NOMO-1 treated with dmso at 0.1 percent for 144 hours (cell line): ENCODE measurements around the gene ETV4.

ENCODE experiments used
- DNase-seq: peaks from one replicate; lab custom pipeline; 2025; ENCODE audit not compliant: unreplicated experiment; lab: John Stamatoyannopoulos, UW

The ETV4 gene

DNA sequence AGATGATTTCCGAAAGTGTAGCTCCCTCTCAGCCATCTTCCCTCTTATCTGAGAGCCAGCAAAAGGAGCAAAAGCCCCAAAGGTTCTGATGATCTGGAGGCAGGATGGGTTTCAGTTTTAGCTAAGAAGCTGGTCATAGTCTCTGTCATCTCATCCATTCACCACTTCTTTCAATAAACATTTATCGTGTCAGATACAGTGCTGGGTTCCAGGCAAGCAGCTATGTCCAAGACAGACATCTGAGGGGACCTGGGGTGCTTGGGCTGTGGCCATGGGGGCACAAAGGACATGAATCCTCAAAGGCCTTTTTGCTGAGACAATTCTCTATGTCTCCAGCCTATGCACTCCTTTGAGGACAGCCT is 1.0 kb upstream of the ETV4 start:
- no peak for DNase-seq

DNA sequence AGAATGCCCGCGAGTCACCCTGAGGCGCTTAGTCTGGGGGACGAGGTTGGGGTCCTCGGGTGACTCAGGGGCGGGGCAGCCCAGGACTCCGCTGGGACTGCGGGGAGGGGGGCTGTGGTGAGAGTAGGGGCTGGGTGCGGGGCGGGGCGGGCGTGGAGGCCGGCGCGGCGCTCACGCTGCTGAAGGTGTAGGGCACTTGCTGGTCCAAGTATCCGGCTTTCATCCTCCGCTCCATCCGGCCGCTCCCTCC is 832 bp downstream of the ETV4 start:
- DNase-seq = no peak

- DNase-seq = no peak
Measured at GRCh38 chr17:43543771-43544575, 2.2 kb downstream of the ETV4 start.

GRCh38 chr17:43543300-43543699 is 2.8 kb downstream of the ETV4 start:
- no peak for DNase-seq

GRCh38 chr17:43542859-43543258 is 3.3 kb downstream of the ETV4 start:
- DNase-seq = no peak

GRCh38 chr17:43540821-43541674 is 5.1 kb downstream of the ETV4 start:
- DNase-seq = no peak

DNA sequence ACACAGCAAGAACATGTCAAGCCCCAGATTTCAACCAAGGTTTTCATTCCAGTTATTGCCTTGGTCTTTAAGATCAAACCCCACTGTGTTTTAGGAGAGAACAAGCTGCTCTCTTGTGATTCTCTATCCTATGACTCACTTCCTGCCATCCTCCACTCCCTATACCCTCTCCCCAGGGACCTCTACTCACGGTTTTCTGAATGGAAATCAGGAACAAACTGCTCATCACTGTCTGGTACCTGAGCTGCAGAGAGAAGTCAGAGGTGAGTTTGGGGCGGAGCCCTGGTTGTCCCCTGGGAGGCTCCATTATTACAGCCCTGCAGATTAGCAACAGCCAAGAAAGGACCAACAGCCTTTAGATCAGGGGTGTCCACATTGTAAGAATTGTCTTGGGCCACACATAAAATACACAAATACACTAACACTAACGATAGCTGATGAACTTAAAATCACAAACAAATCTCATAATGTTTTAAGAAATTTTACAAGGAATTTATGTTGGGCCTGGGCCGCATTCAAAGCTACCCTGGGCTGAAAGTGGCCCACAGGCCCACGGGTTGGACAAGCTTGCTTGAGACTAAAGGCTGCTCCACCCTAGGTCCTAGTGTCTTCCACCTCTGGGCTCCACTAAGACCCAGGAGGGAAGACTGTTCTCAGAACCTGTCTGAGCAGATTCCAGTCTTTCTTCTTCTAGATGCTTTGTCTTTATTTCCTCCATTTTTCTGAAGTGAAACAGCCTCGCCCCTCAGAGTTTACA is 9.7 kb downstream of the ETV4 start:
- DNase-seq = no peak

DNA sequence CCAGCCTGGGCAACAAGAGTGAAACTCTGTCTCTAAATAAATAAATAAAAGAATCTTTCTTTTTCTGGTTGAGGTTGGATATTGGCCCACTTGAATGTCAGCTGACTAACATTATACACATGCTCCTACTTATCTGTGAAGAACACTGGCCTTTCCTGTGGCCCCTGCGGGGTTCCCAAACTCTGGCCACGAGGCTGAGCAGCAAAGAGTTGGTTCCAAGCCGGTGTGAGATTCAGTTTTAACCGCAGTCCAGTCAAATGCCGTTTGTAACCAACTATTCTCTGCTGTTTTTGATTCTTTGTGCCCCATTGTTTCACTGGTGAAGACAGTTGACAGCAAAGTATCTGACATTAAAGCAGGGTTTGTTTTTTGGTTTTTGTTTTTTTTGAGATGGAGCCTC is 11.2 kb downstream of the ETV4 start:
- DNase-seq = no peak

GRCh38 chr17:43533699-43534098 is 12.4 kb downstream of the ETV4 start:
- no peak for DNase-seq

DNA sequence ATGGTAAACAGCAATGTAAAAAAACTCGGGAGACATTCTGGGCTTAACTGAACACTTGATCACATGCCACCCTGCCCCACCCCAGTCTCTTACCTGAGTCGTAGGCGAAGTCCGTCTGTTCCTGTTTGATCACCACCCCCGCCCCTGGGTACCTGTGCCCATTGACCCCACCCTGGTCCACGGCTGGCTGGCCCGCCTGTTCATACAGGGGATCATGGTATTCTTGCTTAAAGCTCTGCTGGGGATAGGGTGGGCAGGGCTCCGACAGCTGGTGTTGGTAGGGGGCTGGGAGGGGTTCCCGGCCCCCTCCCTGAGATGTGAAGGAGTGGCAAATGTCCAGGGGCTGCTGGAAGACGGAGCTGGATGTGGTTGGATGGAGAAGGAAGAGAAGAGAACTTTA is 13.6 kb downstream of the ETV4 start:
- DNase-seq = no peak

DNA sequence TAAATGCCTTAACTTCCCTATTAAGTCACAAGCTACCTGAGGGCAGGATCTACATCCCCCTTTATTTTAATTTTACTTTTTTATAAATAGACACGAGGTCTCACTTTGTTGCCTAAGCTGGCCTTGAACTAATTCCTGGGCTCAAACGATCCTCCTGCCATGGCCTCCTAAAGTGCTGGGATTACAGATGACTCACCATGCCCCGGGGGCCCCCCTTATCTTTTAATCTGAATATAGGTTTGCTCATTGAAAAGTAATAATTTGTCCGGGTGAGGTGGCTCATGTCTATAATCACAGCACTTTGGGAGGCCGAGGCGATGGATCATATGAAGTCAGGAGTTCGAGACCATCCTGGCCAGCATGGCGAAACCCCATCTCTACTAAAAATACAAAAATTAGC is 14.2 kb downstream of the ETV4 start:
- no peak for DNase-seq

GRCh38 chr17:43531082-43531378 is 15.1 kb downstream of the ETV4 start:
- DNase-seq = no peak

GRCh38 chr17:43530288-43531081 is 15.7 kb downstream of the ETV4 start:
- no peak for DNase-seq

GRCh38 chr17:43529947-43530287 is 16.2 kb downstream of the ETV4 start:
- no peak for DNase-seq

DNA sequence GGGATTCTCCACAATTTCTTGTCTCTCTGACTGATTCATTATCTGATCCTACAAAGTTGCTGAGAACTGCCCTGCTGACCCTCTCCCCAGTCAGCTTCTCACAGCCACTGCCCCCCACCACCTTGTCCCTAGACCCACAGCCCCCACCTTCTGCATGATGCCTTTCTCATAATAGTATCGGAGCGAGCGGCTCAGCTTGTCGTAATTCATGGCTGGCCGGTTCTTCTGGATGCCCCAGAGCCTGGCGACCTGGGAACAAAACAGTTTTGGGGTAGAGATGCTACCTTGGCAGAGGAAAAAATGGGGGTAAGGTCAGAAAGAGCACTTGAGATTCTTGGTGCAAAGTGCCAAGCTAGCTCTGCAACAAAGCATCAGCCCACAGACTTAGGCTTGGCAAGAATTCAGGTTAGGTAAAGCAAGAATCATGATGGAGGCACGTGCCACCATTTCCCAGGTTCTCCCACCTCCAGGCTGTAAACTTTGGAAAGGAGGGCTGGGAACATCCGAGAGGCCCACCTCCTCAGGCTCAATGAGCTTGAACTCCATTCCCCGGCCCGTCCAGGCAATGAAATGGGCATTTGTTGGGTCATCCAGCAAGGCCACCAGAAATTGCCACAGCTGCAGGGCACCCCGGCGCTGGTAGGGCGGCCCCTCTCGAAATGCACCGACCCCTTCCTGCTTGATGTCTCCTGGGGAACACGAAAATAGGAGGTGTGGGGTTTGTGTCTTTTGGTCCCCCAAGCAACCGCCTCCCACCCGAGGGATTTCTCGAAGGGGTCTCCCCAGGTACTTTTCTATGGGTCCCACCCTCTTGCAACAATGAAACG is 16.9 kb downstream of the ETV4 start:
- DNase-seq = no peak

- no peak for DNase-seq
Measured at GRCh38 chr17:43528319-43528987, 17.7 kb downstream of the ETV4 start.

GRCh38 chr17:43526886-43527648 is 19.1 kb downstream of the ETV4 start:
- no peak for DNase-seq

DNA sequence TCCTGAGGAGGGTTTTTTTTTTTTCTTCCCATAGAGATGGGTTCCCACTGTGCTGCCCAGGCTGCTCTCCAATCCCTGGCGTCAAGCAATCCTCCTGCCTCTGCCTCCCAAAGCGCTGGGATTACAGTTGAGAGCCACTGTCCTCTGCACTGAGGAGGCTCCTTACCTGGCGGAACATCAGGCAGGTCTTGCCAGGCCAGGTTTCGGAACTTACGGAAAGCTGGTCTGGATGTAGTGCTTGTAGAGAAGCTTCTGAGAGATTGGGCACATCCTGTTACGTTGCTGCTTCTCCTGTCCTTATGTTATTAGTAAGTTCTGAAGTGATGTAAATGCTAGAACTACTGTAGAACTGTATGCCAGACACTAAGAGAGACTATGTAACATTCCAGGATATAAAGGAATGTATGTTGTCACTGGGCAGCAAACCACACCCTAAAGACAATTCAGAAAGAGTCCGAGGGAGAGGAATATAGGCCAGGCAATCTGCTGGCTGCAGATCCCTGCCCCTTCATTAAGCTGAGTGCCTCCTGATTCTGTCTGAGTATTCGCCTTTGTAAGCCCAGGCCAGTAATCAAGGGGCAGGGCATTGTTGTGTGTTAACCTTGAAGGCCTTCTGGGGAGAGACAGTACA is 21.1 kb downstream of the ETV4 start:
- DNase-seq = no peak

DNA sequence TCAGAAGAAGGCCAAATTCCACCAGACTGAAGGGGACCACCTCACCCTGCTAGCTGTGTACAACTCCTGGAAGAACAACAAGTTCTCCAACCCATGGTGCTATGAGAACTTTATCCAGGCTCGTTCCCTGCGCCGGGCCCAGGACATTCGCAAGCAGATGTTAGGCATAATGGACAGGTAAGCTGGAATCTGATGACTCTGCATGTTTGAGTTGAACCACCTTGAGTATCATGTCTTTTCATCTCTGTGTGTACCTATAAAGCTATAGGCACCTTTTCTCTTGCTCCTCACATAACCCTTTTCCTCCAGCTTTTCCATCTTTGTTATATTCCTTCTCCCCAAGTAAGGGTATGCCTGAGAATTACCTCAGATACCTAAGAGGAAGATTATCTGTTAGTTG is 24.8 kb downstream of the ETV4 start:
- DNase-seq = no peak
